PC-3 (cell line): Measurements from ENCODE around the gene SSNA1. TPM values are rescaled to one million over a fixed set of nuclear protein-coding genes. Genes with fewer than 3 reads are reported as not detected.

Experiments
- ATAC-seq: fragments of 200-7000 bp; cut with Tn5 transposase; 2 replicates; pipeline ENCODE4 v1.9.1; 2020; ENCODE audit warnings: mild to moderate bottlenecking, moderate library complexity
- BruUV-seq: library from RNA; stranded (reverse); fragments of 400-500 nt; replicated peaks from 2 replicates; lab custom pipeline; 2021; lab: Mats Ljungman, UMichigan
- CTCF ChIA-PET: fragments of 300-600 bp; sonication (Branson Sonifier 250); formaldehyde crosslinking; loops from one replicate; lab custom pipeline; 2022; ENCODE audit warnings: antibody characterized with exemption; lab: Charles Lee
- POLR2A ChIA-PET: fragments of 300-600 bp; sonication (Branson Sonifier 250); formaldehyde crosslinking; loops from one replicate; lab custom pipeline; 2022; ENCODE audit warnings: antibody characterized with exemption; ENCODE audit not compliant: unreplicated experiment; lab: Charles Lee
- DNase-seq: peaks from one replicate; pipeline ENCODE4 v3.0.0-alpha.2; 2015
- H2AFZ ChIP-seq: fragments of 300-600 bp; sonication (generic); 2 replicates; pipeline ENCODE4 v1.6.0; 2016; ENCODE audit warnings: antibody characterized with exemption, low read length
- H3F3A ChIP-seq: fragments of 300-600 bp; sonication (generic); one replicate; pipeline ENCODE4 v1.6.0; 2017; ENCODE audit warnings: antibody characterized with exemption, low read length, control low read depth, mild to moderate bottlenecking; ENCODE audit not compliant: unreplicated experiment
- H3K27ac ChIP-seq: fragments of 300-600 bp; sonication (generic); 2 replicates; pipeline ENCODE4 v1.5.1; 2016; ENCODE audit warnings: mild to moderate bottlenecking, low read length
- H3K27me3 ChIP-seq: fragments of 300-600 bp; sonication (generic); 2 replicates; pipeline ENCODE4 v1.6.1; 2016; ENCODE audit warnings: low read length, mixed read lengths
- H3K36me3 ChIP-seq: fragments of 300-600 bp; sonication (generic); 2 replicates; pipeline ENCODE4 v1.6.1; 2016; ENCODE audit warnings: low read depth, mixed run types, low read length, mixed read lengths
- H3K4me1 ChIP-seq: fragments of 300-600 bp; sonication (generic); 2 replicates; pipeline ENCODE4 v1.5.1; 2016; ENCODE audit warnings: low read length; ENCODE audit not compliant: insufficient read depth
- H3K4me2 ChIP-seq: fragments of 300-600 bp; sonication (generic); 2 replicates; pipeline ENCODE4 v1.6.0; 2016; ENCODE audit warnings: low read length
- H3K4me3 ChIP-seq: fragments of 300-600 bp; sonication (generic); 2 replicates; pipeline ENCODE4 v1.5.1; 2016; ENCODE audit warnings: mild to moderate bottlenecking, low read length, mixed read lengths
- H3K79me2 ChIP-seq: fragments of 300-600 bp; sonication (generic); 2 replicates; pipeline ENCODE4 v1.6.1; 2017; ENCODE audit warnings: low read length, mixed read lengths
- H3K9ac ChIP-seq: fragments of 300-600 bp; sonication (generic); 2 replicates; pipeline ENCODE4 v1.6.0; 2016; ENCODE audit warnings: mild to moderate bottlenecking, low read length
- H3K9me2 ChIP-seq: fragments of 300-600 bp; sonication (generic); replicated peaks from 2 replicates; pipeline ENCODE4 v1.6.1; 2016; ENCODE audit warnings: mixed run types, low read length, mixed read lengths
- H3K9me3 ChIP-seq: fragments of 300-600 bp; sonication (generic); 2 replicates; pipeline ENCODE4 v1.6.1; 2016; ENCODE audit warnings: low read length, mixed read lengths
- H4K20me1 ChIP-seq: fragments of 300-600 bp; sonication (generic); 2 replicates; pipeline ENCODE4 v1.6.1; 2016; ENCODE audit warnings: low read length, mixed read lengths
- CTCF ChIP-seq: fragments of 300-600 bp; sonication (generic); conservative IDR thresholded peaks from 2 replicates; pipeline ENCODE4 v1.5.1; 2017; ENCODE audit warnings: antibody characterized with exemption, low read depth, mild to moderate bottlenecking, low read length
- EZH2 ChIP-seq: fragments of 300-600 bp; sonication (generic); IDR thresholded peaks from one replicate; pipeline ENCODE4 v1.6.1; 2017; ENCODE audit warnings: antibody characterized with exemption, mild to moderate bottlenecking, low read length; ENCODE audit not compliant: unreplicated experiment
- EZH2phosphoT487 ChIP-seq: fragments of 300-600 bp; sonication (generic); IDR thresholded peaks from 2 replicates; pipeline ENCODE4 v1.6.1; 2018; ENCODE audit warnings: mild to moderate bottlenecking, antibody characterized with exemption, low read length, borderline replicate concordance
- intact Hi-C: fragments of 100-400 bp; cut with micrococcal nuclease; formaldehyde crosslinking; loops from 2 replicates; pipeline ENCODE4 v1.9.0; 2023
- total RNA-seq: library from RNA; depleted of rRNA; stranded (reverse); fragments of >200 nt; gene quantifications from 2 replicates; pipeline ENCODE4 v1.2.3, GENCODE V29; 2014

Gene SSNA1
- total RNA-seq, 1 experiment from 2014 or later: 123 TPM

- ATAC-seq: no peak
- intact Hi-C loops: no loop called here
- no peak for TF ChIP-seq EZH2
- TF ChIP-seq EZH2phosphoT487: no peak
- no peak for TF ChIP-seq CTCF
- Histone ChIP-seq H3K79me2 (no peaks in the 10 kb centered on the region), H3K4me3 (no peak overlapping the region), H3F3A (no peaks in the 10 kb centered on the region), H3K27me3 (no peaks in the 10 kb centered on the region), H4K20me1 (no peaks in the 10 kb centered on the region), H3K36me3 (no peaks in the 10 kb centered on the region), H3K9me3 (no peaks in the 10 kb centered on the region), H3K9ac (no peak overlapping the region), H3K27ac (no peak overlapping the region), H2AFZ (no peak overlapping the region), H3K4me1 (no peaks in the 10 kb centered on the region; the same call in 1 of the 2 replicates), H3K9me2 (no peaks in the 10 kb centered on the region), H3K4me2 (no peak overlapping the region)
- ChIA-PET CTCF (interaction anchor here (0.9 kb wide), 1 partner anchor 19 kb away, joined by 3 read pairs; no protein-coding TSS in a partner anchor), POLR2A (no interaction called here)
- DNase-seq: no peak
- no TSS peak for BruUV-seq
Measured at GRCh38 chr9:137148661-137149060, 39.8 kb upstream of the SSNA1 start.

- Histone ChIP-seq H3K79me2 (no peaks in the 10 kb centered on the region), H3K9me2 (no peaks in the 10 kb centered on the region), H3K4me3 (no peak overlapping the region), H2AFZ (peak overlapping the region; percentile 61; the same call in 1 of the 2 replicates), H3K9me3 (no peaks in the 10 kb centered on the region), H3K27ac (no peak overlapping the region), H3F3A (no peaks in the 10 kb centered on the region), H3K27me3 (no peaks in the 10 kb centered on the region), H3K36me3 (no peaks in the 10 kb centered on the region), H4K20me1 (no peaks in the 10 kb centered on the region), H3K4me1 (no peaks in the 10 kb centered on the region; the same call in 1 of the 2 replicates), H3K4me2 (peak overlapping the region; percentile 70; the same call in 1 of the 2 replicates), H3K9ac (no peak overlapping the region; the same call in 1 of the 2 replicates)
- intact Hi-C loops: no loop called here
- POLR2A ChIA-PET: no interaction called here
- no peak for TF ChIP-seq EZH2
- DNase-seq (no peak), ATAC-seq (no peak)
- CTCF ChIA-PET: interaction anchor here (0.9 kb wide), 1 partner anchor 20 kb away, joined by 3 read pairs; no protein-coding TSS in a partner anchor
- BruUV-seq: no TSS peak
Measured at GRCh38 chr9:137149363-137149762, 39.1 kb upstream of the SSNA1 start.

GRCh38 chr9:137149942-137150616 is 38.4 kb upstream of the SSNA1 start:
- H3K9me3 ChIP-seq: no peaks in the 10 kb centered on the region
- H4K20me1 ChIP-seq: no peaks in the 10 kb centered on the region
- H3F3A ChIP-seq: no peaks in the 10 kb centered on the region
- H3K4me2 ChIP-seq: peak overlapping the region; percentile 70
- no peak overlapping the region for H3K27ac ChIP-seq
- H3K4me1 ChIP-seq: no peaks in the 10 kb centered on the region; the same call in 1 of the 2 replicates
- no peaks in the 10 kb centered on the region for H3K36me3 ChIP-seq
- ChIA-PET POLR2A (interaction anchor here (0.6 to 0.7 kb wide), 6 partner anchors 9 to 220 kb away, joined by 3 to 27 read pairs (median 12); no protein-coding TSS in a partner anchor), CTCF (interaction anchor here (0.7 to 1.4 kb wide), 4 partner anchors 20 to 101 kb away, joined by 3 to 6 read pairs (median 4); partner anchors contain the start of genes MAN1B1 and TMEM210)
- BruUV-seq: no TSS peak
- no peaks in the 10 kb centered on the region for H3K79me2 ChIP-seq
- DNase-seq: no peak
- peak; percentile 20 for ATAC-seq
- peak overlapping the region; percentile 31; the same call in 1 of the 2 replicates for H3K9ac ChIP-seq
- no peaks in the 10 kb centered on the region for H3K9me2 ChIP-seq
- TF ChIP-seq EZH2: no peak
- no peaks in the 10 kb centered on the region for H3K27me3 ChIP-seq
- peak overlapping the region; percentile 48 for H3K4me3 ChIP-seq
- intact Hi-C loops: loop anchor here (2.0 kb wide), 1 partner anchor 39 kb away; the partner anchor contains the start of genes ANAPC2 and SSNA1
- H2AFZ ChIP-seq: peak overlapping the region; percentile 61; the same call in 1 of the 2 replicates
